GM08714 (cell line): Measurements from ENCODE around the gene TMEM198.

Experiments
- H3K4me3 ChIP-seq: fragments of 200-500 bp; sonication (Bioruptor generic); 2 replicates; pipeline ENCODE4 v1.5.1; 2014; ENCODE audit warnings: mild to moderate bottlenecking, low read length, inconsistent platforms
- ZNF274 ChIP-seq: IDR thresholded peaks from 2 replicates; pipeline ENCODE4 v1.6.1; 2012; ENCODE audit warnings: mild to moderate bottlenecking, low read depth, low read length

Gene TMEM198

GRCh38 chr2:219506153-219506801, 37.6 kb upstream of the TMEM198 start:
- H3K4me3 ChIP-seq = no peak overlapping the region
- no peak for TF ChIP-seq ZNF274

GRCh38 chr2:219506802-219507526, 36.9 kb upstream of the TMEM198 start:
- no peak for TF ChIP-seq ZNF274
- H3K4me3 ChIP-seq = no peak overlapping the region

DNA sequence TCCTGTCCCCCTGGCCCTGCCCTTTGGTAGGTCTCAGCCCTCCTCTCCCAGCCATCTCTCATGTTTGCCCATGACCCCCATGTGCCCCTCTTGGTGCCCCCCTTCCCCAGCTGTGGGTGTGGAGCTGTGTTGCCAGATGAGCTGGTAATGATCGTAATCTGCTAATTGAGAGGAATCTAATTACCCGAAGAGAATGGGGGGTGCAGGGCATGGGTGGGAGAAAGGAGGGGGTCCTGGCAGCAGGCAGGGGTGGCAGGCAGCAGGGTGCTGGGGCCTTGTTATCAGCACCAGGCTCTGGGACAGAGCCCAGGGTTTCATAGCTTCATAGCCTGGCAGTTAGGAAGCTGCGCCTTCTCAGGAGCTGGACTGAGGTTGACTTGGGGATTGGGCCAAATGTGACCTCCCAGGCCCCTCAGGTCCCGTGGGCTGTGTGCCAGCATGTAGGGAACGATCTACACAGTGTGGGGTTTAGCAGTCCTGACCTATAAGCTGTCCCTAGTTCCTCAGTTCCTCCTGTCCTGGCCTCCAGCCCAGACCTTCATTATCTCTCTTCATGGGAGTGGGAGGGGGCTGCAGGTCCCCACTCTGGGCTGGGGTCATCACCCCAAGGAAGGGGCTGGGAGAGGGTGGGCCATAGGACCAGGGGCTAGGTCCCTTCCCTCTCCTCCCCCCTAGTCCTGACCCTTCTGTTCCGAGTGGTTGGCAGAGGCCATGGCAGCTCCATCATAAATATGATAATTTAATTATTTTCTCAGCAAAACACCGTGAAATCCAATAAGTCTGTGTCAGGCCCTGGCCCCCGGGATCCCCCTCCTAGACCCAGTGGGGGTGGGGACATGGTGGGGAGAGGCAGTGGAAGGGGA, 36.0 kb upstream of the TMEM198 start:
- H3K4me3 ChIP-seq = no peak overlapping the region
- TF ChIP-seq ZNF274 = no peak

DNA sequence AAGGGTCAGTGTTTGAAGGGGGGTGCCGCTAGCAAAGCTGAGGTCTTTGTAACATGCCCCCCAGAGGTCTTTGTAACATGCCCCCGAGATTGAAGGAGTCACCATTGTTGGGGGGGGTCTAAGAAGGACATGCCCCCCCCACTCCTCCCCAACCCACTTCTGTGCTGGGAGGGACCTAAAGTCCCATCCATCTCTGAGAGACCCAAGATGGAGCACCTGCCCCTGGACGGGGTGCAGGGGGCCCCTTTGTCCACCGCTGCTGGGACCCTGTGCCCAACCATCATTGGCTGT, 35.4 kb upstream of the TMEM198 start:
- TF ChIP-seq ZNF274 = no peak
- no peak overlapping the region for H3K4me3 ChIP-seq

DNA sequence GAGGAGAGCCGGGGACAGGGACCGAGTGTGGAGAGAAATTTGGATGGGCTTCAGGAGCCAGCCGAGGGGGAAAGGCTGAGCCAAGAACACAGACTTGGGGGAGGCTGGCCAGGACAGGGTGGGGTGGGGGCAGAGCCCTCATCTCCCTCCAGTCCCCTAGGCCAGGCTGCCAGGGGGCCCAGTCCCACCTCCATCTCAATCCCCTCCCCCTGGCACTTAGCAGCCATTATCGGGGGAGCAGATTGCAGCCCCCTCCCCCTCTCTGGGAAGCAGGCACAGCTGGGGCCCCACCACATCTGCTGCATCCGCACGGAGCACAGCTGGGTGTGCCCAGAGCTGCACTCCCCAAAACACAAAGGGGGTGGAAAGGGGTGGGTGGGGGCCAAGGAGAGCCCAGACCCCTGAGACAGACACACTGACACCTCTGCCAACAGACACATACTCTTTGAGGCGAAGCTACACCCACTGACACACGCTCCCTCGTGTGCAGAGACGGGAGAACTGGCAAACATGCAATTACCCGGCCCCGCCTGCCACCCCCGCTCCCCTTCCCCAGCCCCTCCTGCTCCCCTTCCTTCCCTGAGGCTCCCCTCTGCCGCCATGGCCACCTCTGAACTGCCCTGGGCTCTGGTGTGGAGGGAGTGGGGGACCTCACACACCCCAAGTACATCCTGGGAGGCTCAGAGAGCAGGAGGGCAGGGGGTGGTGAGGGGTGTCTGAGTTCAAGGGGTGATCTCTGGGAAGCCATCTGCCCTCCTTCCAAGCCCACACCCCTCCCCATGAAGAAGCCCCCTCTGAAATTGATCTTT, 34.7 kb upstream of the TMEM198 start:
- H3K4me3 ChIP-seq = no peak overlapping the region

DNA sequence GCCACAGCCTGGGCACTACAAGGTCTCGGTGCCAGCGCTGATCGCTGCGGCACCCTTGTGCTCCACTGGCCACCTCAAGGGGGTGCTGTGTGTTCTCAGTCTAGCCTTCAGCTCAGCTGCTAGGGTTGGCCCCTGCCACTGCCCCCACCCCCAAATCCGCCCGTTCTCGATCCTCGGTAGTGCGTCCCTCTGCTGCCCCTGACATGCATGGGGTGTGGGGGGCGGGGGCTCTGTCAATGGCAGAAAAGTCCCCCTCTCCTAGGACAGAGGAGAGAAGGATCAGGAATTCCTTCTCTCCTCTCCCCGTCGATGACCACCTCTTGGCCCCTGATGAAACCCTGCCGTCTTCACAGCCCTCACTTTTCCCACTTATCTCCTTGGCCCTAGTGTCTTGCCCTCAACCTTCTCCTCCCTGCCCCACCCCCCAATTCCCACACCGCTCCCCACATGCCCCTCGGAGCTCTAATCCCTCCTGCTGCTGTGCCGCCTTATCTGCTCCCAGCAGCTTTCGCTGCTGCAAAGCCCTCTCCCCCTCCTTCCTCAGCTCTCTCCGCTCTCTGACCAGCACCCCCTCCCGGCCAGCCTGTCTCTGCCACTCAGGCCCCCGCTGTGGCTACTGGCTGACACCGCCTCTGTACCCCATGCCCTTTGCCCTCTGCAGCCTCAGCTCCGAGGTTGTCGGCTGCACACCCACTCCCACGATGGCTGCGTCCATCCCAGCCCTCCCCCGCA, 33.9 kb upstream of the TMEM198 start:
- H3K4me3 ChIP-seq = no peak overlapping the region
- no peak for TF ChIP-seq ZNF274

More for the DNA sequence above, 34.7 kb upstream of the TMEM198 start:
- TF ChIP-seq ZNF274 = no peak

- no peak for TF ChIP-seq ZNF274
- H3K4me3 ChIP-seq = no peak overlapping the region
Measured at GRCh38 chr2:219510512-219511135, 33.2 kb upstream of the TMEM198 start.

- no peak for TF ChIP-seq ZNF274
- no peak overlapping the region for H3K4me3 ChIP-seq
Measured at GRCh38 chr2:219511547-219512325, 32.1 kb upstream of the TMEM198 start.

DNA sequence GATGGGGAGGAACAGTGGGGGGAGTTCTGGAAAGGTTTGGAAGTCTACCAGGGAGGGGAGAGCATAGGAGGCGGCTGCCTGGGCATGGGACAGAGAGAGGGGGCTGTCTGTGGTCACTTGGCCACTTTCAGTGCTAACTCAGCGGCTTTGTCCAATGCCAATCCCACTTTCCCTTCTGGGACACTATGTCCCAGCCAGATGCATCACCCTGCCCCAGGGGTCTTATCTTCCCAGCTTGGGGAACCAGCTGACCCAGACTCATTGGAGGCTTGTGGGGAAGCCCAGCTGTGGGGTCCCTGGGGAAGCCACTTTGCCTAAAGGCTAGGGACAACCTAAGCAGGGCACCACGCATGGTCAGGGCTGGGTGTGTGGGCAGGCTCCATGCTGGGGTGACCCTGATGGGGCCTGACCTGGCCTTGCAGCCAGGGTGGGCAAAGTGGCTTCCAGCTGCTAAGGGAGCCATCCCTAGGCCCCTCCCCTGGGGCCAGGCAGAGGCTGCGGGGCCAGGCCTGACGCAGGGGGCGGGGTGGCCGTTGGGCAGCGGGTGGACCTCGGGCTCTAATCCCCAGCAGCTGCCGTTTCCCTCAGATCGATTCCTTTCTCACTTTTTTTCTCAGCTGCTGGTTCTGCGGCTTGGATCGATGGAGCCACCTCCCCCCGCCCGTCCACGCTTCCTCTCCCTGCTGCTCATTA, 31.2 kb upstream of the TMEM198 start:
- no peak overlapping the region for H3K4me3 ChIP-seq

DNA sequence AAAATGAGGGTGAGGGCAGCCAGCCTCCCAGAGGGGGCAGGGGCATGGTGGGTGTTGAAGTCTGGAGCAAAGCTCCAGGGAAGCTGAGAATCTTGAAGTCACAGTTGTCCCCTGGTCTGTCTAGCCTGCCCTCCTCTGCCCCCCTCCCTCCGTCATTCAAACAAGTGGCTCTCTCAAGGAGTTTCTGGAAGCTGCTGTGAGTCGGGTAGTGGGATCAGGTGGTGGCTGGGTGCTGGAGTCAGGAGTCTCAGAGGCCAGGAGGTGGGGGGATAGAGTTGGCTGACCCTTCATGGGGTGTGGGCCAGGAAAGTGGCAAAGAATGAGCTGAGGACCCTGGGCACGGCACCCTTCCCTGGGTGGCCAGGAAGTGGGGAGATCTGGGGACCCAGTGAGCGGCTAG, 30.0 kb upstream of the TMEM198 start:
- H3K4me3 ChIP-seq = no peak overlapping the region
- TF ChIP-seq ZNF274 = no peak

More for the DNA sequence above, 31.2 kb upstream of the TMEM198 start:
- no peak for TF ChIP-seq ZNF274

- no peak within 1 kb of the TSS for H3K4me3 ChIP-seq
- no peak for TF ChIP-seq ZNF274
Measured at GRCh38 chr2:219514196-219514761, 29.5 kb upstream of the TMEM198 start, which contains the start of gene ASIC4. ASIC4 (plus strand) TSS chr2:219514482; CDS start chr2:219514725, 243 bp downstream.
